HepG2 (cell line): Measurements from ENCODE around the gene TFEB. TPM values are rescaled to one million over a fixed set of nuclear protein-coding genes. Genes with fewer than 3 reads are reported as not detected.

Source experiments
- ATAC-seq: fragments of 200-7000 bp; cut with Tn5 transposase; 3 replicates; pipeline ENCODE4 v1.9.1; 2020; ENCODE audit warnings: mild to moderate bottlenecking, moderate library complexity
- BruUV-seq: library from RNA; stranded (reverse); fragments of 400-500 nt; replicated peaks from 2 replicates; lab custom pipeline; 2021; lab: Mats Ljungman, UMichigan
- CTCF ChIA-PET: fragments of 300-600 bp; formaldehyde crosslinking; extraction: SDS; loops from one replicate; lab custom pipeline; 2021; ENCODE audit warnings: low total read pairs, inconsistent platforms, low intra/inter-chr PET ratio; lab: Yijun Ruan, JAX
- POLR2A ChIA-PET: fragments of 350-600 bp; sonication (Branson Sonifier 250); formaldehyde crosslinking; loops from one replicate; lab custom pipeline; 2020; ENCODE audit warnings: antibody characterized with exemption, inconsistent platforms; lab: Yijun Ruan, JAX
- DNase-seq: peaks from one replicate; pipeline ENCODE4 v3.0.0-alpha.2; 2015; ENCODE audit warnings: low spot score
- FAIRE-seq: peaks from 3 replicates; lab custom pipeline; 2011; peaks lifted over from hg19 to GRCh38; lab: Jason Lieb, UNC
- H2AFZ ChIP-seq: one replicate; pipeline ENCODE4 v1.6.1; 2011; ENCODE audit warnings: low read length, inconsistent platforms
- H3K27ac ChIP-seq: fragments of 300-600 bp; 3 replicates; pipeline ENCODE4 v1.8.0; 2011; ENCODE audit warnings: mixed run types, mild to moderate bottlenecking, mixed read lengths, low read length, inconsistent platforms; ENCODE audit not compliant: insufficient read depth; ENCODE audit errors: extremely low read length
- H3K27me3 ChIP-seq, 2 experiments: fragments of 200-600 bp in 1 of 2; 2 replicates in 1 of 2; 3 replicates in 1 of 2; pipeline versions ENCODE4 v1.6.0 to v1.8.0; 2011; ENCODE audit warnings: low read length in 2 of 2, mild to moderate bottlenecking in 2 of 2, moderate library complexity in 2 of 2, inconsistent platforms in 1 of 2; ENCODE audit not compliant: insufficient read depth in 2 of 2, control insufficient read depth in 1 of 2
- H3K36me3 ChIP-seq, 2 experiments: fragments of 200-600 bp in 1 of 2; replicated peaks in 1 of 2; 2 replicates in 1 of 2; 3 replicates in 1 of 2; pipeline versions ENCODE4 v1.5.1 to v1.8.0; 2011; ENCODE audit warnings: low read length in 2 of 2, inconsistent platforms in 1 of 2; ENCODE audit not compliant: insufficient read depth in 2 of 2, control insufficient read depth in 1 of 2
- H3K4me1 ChIP-seq: 2 replicates; pipeline ENCODE4 v1.5.1; 2012; ENCODE audit warnings: low read length, inconsistent platforms; ENCODE audit not compliant: insufficient read depth
- H3K4me2 ChIP-seq: 2 replicates; pipeline ENCODE4 v1.6.0; 2011; ENCODE audit warnings: low read depth, low read length, inconsistent platforms
- H3K4me3 ChIP-seq, 3 experiments: fragments of 200-600 bp in 1 of 3; sonication (generic), shearing (Covaris generic) in 1 of 3; replicated peaks in 1 of 3; 2 replicates each; pipeline ENCODE4 v1.5.1; 2011 to 2016; ENCODE audit warnings: low read length in 3 of 3, inconsistent platforms in 2 of 3, low read depth in 2 of 3, mild to moderate bottlenecking in 2 of 3, control low read depth in 1 of 3, mixed read lengths in 1 of 3; ENCODE audit not compliant: insufficient read depth in 1 of 3
- H3K79me2 ChIP-seq: one replicate; pipeline ENCODE4 v1.6.1; 2011; ENCODE audit warnings: low read length, inconsistent platforms; ENCODE audit not compliant: insufficient read depth
- H3K9ac ChIP-seq: 2 replicates; pipeline ENCODE4 v1.6.0; 2011; ENCODE audit warnings: mild to moderate bottlenecking, low read depth, low read length, inconsistent platforms; ENCODE audit not compliant: insufficient read depth
- H3K9me3 ChIP-seq: 2 replicates; pipeline ENCODE4 v1.5.1; 2012; ENCODE audit warnings: mild to moderate bottlenecking, low read length
- H4K20me1 ChIP-seq: 2 replicates; pipeline ENCODE4 v1.6.0; 2011; ENCODE audit warnings: inconsistent platforms, mild to moderate bottlenecking, low read length, moderate library complexity; ENCODE audit not compliant: insufficient read depth
- CHD4 ChIP-seq: fragments of 200-600 bp; sonication (generic); IDR thresholded peaks from 2 replicates; pipeline ENCODE4 v1.7.0; 2017; ENCODE audit warnings: mild to moderate bottlenecking, low read length, borderline replicate concordance
- HNRNPLL ChIP-seq: fragments of 200-400 bp; formaldehyde crosslinking; IDR thresholded peaks from 2 replicates; pipeline ENCODE4 v1.6.1; 2017; ENCODE audit warnings: mild to moderate bottlenecking, low read depth, low read length; ENCODE audit not compliant: poor library complexity, severe bottlenecking
- LBX2 ChIP-seq: sonication (generic); formaldehyde crosslinking; IDR thresholded peaks from 2 replicates; pipeline ENCODE4 v1.5.0; 2020; ENCODE audit warnings: missing genetic modification reagents, mild to moderate bottlenecking, borderline replicate concordance
- MLX ChIP-seq: IDR thresholded peaks from 2 replicates; pipeline ENCODE4 v1.6.1; 2016
- NCOA2 ChIP-seq: sonication (generic); formaldehyde crosslinking; IDR thresholded peaks from 2 replicates; pipeline ENCODE4 v1.8.0; 2022; ENCODE audit warnings: inconsistent platforms
- PBX3 ChIP-seq: sonication (generic); formaldehyde crosslinking; IDR thresholded peaks from 2 replicates; pipeline ENCODE4 v1.8.1; 2023; ENCODE audit warnings: missing genetic modification reagents, inconsistent platforms, borderline replicate concordance
- SRSF9 ChIP-seq: fragments of 200-400 bp; formaldehyde crosslinking; IDR thresholded peaks from 2 replicates; pipeline ENCODE4 v1.6.1; 2018; ENCODE audit warnings: borderline replicate concordance, mild to moderate bottlenecking, low read depth, low read length; ENCODE audit not compliant: insufficient read depth, poor library complexity, severe bottlenecking
- ZFAT ChIP-seq: sonication (generic); formaldehyde crosslinking; conservative IDR thresholded peaks from 2 replicates; pipeline ENCODE4 v1.8.1; 2023; ENCODE audit warnings: missing genetic modification reagents, inconsistent platforms
- ZNF263 ChIP-seq: sonication (generic); formaldehyde crosslinking; IDR thresholded peaks from 2 replicates; pipeline ENCODE4 v1.4.0; 2020; ENCODE audit warnings: missing genetic modification reagents
- ZNF354B ChIP-seq: sonication (generic); formaldehyde crosslinking; IDR thresholded peaks from 2 replicates; pipeline ENCODE4 v1.8.0; 2022; ENCODE audit warnings: mild to moderate bottlenecking, missing genetic modification reagents
- ZNF577 ChIP-seq: sonication (generic); formaldehyde crosslinking; IDR thresholded peaks from 2 replicates; pipeline ENCODE4 v1.4.0; 2020; ENCODE audit warnings: mild to moderate bottlenecking, low read depth, missing genetic modification reagents, borderline replicate concordance
- ZNF646 ChIP-seq: sonication (generic); formaldehyde crosslinking; IDR thresholded peaks from 2 replicates; pipeline ENCODE4 v1.9.0; 2021; ENCODE audit warnings: mild to moderate bottlenecking, missing genetic modification reagents
- WGBS: methylation state at CpG from one replicate; pipeline ENCODE4 v1.1.6; 2017; ENCODE audit warnings: low lambda C conversion rate; 5-methylcytosine and 5-hydroxymethylcytosine counted together
- in situ Hi-C: cut with HindIII; loops from 2 replicates; pipeline ENCODE4 v1.10.0; 2017; ENCODE audit warnings: low pct_unique_long_range_greater_than_20kb; ENCODE audit not compliant: extremely low pct_ligation_motif_present
- intact Hi-C: fragments of 100-400 bp; cut with micrococcal nuclease; formaldehyde crosslinking; loops from one replicate; pipeline ENCODE4 v1.10.0; 2022; ENCODE audit not compliant: unreplicated experiment
- polyA plus RNA-seq, 8 experiments: library from polyadenylated mRNA; depleted of rRNA in 3 of 8; stranded (reverse) in 7 of 8; unstranded in 1 of 8; fragments of >200 nt; fragmentation: Illumina TruSeq in 4 of 8; extraction: Trizol in 4 of 8; gene quantifications; 2 replicates each; pipeline versions ENCODE4 v1.2.1 to v1.2.3, GENCODE V29; 2011 to 2016; ENCODE audit warnings: low read depth in 4 of 8, missing spikeins in 1 of 8, mixed read lengths in 1 of 8; ENCODE audit not compliant: insufficient read depth in 1 of 8
- total RNA-seq, 5 experiments: library from RNA; depleted of rRNA; stranded (reverse); fragments of >200 nt; fragmentation: Illumina TruSeq; extraction: Trizol; gene quantifications; 2 replicates each; pipeline ENCODE4 v1.2.3, GENCODE V29; 2016; ENCODE audit warnings: low read depth in 1 of 5

Gene TFEB
- total and polyA plus RNA-seq, 2 of the 13 experiments (the other 11 are each of a cell fraction or from before 2014, with no cell fraction given) = 13.3 to 18.7 TPM

- H3K9ac ChIP-seq = no peak overlapping the region
- CTCF ChIA-PET = no interaction called here
Observed at GRCh38 chr6:41672816-41673703, 62.3 kb downstream of the TFEB start.

More at GRCh38 chr6:41672816-41673703, 62.3 kb downstream of the TFEB start:
- DNase-seq (no peak), ATAC-seq (peak; percentile 19; the same call in 1 of the 3 replicates), FAIRE-seq (no peak)
- POLR2A ChIA-PET = no interaction called here
- no peak overlapping the region for H3K27ac ChIP-seq
- intact Hi-C loops (no loop called here), in situ Hi-C loops (no loop called here)
- H3K9me3 ChIP-seq = no peaks in the 10 kb centered on the region
- H3K4me1 ChIP-seq = peaks cover 2% of the 10 kb centered on the region
- no TSS peak for BruUV-seq
- H3K4me2 ChIP-seq = no peak overlapping the region
- no peaks in the 10 kb centered on the region for H3K36me3 ChIP-seq
- no peak for TF ChIP-seq ZNF646 (CRISPR knock-in tag)
- no peak for TF ChIP-seq PBX3 (CRISPR knock-in tag)
- TF ChIP-seq NCOA2 = no peak
- TF ChIP-seq HNRNPLL = no peak
- TF ChIP-seq ZNF354B = no peak
- no peak for TF ChIP-seq ZNF263 (CRISPR knock-in tag)
- TF ChIP-seq SRSF9 = no peak
- no peak for TF ChIP-seq CHD4
- TF ChIP-seq ZFAT (CRISPR knock-in tag) = no peak
- no peak for TF ChIP-seq ZNF577 (CRISPR knock-in tag)
- no peak for TF ChIP-seq MLX (CRISPR knock-in tag)
- no peak for TF ChIP-seq LBX2 (CRISPR knock-in tag)
- H3K79me2 ChIP-seq = no peaks in the 10 kb centered on the region
- WGBS = 48% methylated on average over 17 of the region's 17 CpGs
- no peak overlapping the region for H3K4me3 ChIP-seq
- H4K20me1 ChIP-seq = no peaks in the 10 kb centered on the region
- no peak overlapping the region for H2AFZ ChIP-seq
- H3K27me3 ChIP-seq = peaks cover 8 to 67% of the 10 kb centered on the region in 2 experiments
